Cardiac muscle cell (in vitro differentiated cells and primary cell): ENCODE results near the gene MLXIPL. TPM values are rescaled to one million over a fixed set of nuclear protein-coding genes. Genes with fewer than 3 reads are reported as not detected.

ENCODE experiments used
- DNase-seq, 2 donors: peaks; one replicate each; pipeline versions ENCODE4 v3.0.0 to v3.0.0-alpha.2; 2010 to 2017; ENCODE audit warnings: low read depth in 1 of 2, low spot score in 1 of 2
- H3K27ac ChIP-seq: fragments of 200-600 bp; sonication (generic); 2 replicates; pipeline ENCODE4 v1.5.1; 2016
- H3K27me3 ChIP-seq: fragments of 200-600 bp; sonication (generic); 2 replicates; pipeline ENCODE4 v1.6.0; 2016; ENCODE audit warnings: control low read depth
- H3K36me3 ChIP-seq: fragments of 200-600 bp; sonication (generic); 2 replicates; pipeline ENCODE4 v1.5.1; 2016; ENCODE audit warnings: control low read depth
- H3K4me1 ChIP-seq: fragments of 200-600 bp; sonication (generic); 2 replicates; pipeline ENCODE4 v1.8.1; 2017; ENCODE audit warnings: low read depth, mild to moderate bottlenecking, mixed run types
- H3K4me3 ChIP-seq: fragments of 200-600 bp; sonication (generic); 2 replicates; pipeline ENCODE4 v1.5.1; 2016; ENCODE audit warnings: mild to moderate bottlenecking
- H3K9me3 ChIP-seq: fragments of 200-600 bp; sonication (generic); 2 replicates; pipeline ENCODE4 v1.5.1; 2017; ENCODE audit warnings: low read depth, mild to moderate bottlenecking, control low read depth
- CTCF ChIP-seq: IDR thresholded peaks from 2 replicates; pipeline ENCODE4 v1.5.1; 2012; ENCODE audit warnings: low read depth, mild to moderate bottlenecking, low read length
- polyA plus RNA-seq: library from polyadenylated mRNA; unstranded; fragments of >200 nt; fragmentation: Nextera tagmentation; extraction: Ambion mirVana; gene quantifications from 2 replicates; pipeline ENCODE4 v1.2.1, GENCODE V29; 2016
- total RNA-seq: library from RNA; depleted of rRNA; stranded (reverse); fragments of >200 nt; gene quantifications from 2 replicates; pipeline ENCODE4 v1.2.3, GENCODE V29; 2016

MLXIPL gene
- total and polyA plus RNA-seq, 2 experiments from 2014 or later, result 1.2 to 1.8 TPM

DNA sequence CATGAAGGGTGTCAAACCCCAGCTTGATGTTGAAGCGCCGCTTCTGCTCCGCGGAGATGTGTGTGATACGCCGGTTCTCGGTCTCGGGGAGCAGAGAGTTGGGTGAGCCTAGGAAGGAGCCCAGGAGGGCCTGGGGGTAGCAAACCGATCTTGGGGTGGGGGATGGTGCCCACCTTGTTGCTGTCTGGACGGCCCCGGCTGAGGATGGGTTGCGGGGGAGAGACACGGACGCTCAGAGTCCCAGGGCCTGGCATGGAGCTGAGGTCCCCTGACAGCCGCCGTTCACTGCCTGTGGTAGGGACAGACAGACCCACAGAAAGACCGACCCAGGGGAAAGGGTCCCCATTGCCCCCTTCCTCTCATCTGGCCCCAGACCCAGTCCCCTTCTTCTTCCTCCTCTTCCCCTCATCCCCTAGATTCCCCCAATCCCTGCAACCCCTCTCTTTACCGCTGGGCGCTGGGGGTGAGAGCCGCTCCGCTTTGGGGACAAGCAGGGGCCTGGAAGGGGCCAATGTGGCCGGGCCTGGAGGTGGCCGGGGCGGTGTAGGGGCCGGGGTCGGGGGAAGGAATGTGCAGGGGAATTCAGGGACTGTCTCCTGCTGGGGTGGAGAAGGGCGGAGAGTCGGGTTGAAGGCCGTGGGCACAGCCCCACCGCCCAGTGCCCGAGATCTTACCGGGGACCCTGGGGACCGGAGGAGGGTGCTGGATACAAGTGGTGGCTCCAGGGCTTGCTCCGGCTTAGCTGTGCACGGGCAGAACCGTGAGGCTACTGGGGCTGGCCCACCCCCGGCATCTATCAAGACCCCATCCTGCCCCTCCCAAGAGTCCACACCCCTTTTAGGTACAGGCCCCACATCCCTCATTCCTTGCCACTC lies 27.9 kb downstream of the MLXIPL start:
- H3K9me3 ChIP-seq, result no peaks in the 10 kb centered on the region
- no peaks in the 10 kb centered on the region for H3K27me3 ChIP-seq
- no peak for TF ChIP-seq CTCF
- no peak overlapping the region for H3K27ac ChIP-seq
- no peaks in the 10 kb centered on the region for H3K4me1 ChIP-seq
- no peaks in the 10 kb centered on the region for H3K36me3 ChIP-seq
- no peak for DNase-seq
- no peak overlapping the region for H3K4me3 ChIP-seq

- Histone ChIP-seq H3K4me3 (no peak overlapping the region), H3K27me3 (no peaks in the 10 kb centered on the region), H3K27ac (no peak overlapping the region), H3K9me3 (no peaks in the 10 kb centered on the region), H3K4me1 (no peaks in the 10 kb centered on the region), H3K36me3 (no peaks in the 10 kb centered on the region)
- DNase-seq, result no peak
- no peak for TF ChIP-seq CTCF
Measured at GRCh38 chr7:73595358-73595757, 29.0 kb downstream of the MLXIPL start.

- H3K4me1 ChIP-seq, result no peaks in the 10 kb centered on the region
- DNase-seq, result no peak
- H3K27ac ChIP-seq, result no peak overlapping the region
- no peak for TF ChIP-seq CTCF
- H3K36me3 ChIP-seq, result no peaks in the 10 kb centered on the region
- no peaks in the 10 kb centered on the region for H3K9me3 ChIP-seq
- no peak overlapping the region for H3K4me3 ChIP-seq
- H3K27me3 ChIP-seq, result no peaks in the 10 kb centered on the region
Measured at GRCh38 chr7:73593207-73594045, 30.9 kb downstream of the MLXIPL start.

DNA sequence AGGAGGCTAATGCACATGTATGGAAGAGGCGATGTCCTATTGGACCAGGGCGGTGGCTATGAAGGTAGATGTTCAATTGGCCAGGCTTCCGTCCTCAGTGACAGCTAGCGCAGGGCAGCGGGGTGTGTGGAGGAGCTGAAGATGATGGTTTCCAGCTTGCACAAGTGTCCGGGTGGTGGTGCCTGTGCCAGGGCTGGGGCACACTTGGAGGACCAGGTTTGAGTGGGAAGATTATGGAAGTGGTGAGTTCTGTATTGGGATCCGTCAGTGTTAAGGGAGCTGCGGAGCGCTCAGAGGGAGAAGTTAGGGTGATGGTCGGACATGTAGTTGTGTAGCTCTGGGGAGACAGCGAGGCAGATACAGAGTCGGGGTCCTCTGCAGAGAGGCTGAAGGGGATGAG lies 37.4 kb downstream of the MLXIPL start:
- H3K27ac ChIP-seq, result no peak overlapping the region
- no peak for TF ChIP-seq CTCF
- no peak for DNase-seq

DNA sequence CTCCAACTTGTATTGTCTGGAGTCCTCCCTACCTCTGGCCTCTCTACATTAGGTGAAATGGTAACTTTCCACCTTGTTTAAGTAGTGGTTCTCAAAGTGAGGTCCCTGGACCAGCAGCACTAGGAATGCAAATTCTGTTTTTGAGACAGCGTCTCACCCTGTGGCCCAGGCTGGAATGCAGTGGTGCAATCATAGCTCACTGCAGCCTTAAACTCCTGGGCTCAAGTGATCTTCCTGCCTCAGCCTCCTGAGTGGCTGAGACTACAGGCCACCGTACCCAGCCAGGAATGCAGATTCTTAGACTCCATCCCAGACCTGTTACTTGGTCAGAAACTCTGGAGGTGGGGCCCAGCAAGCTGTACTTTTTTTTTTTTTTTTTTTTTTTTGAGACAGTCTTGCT lies 39.1 kb downstream of the MLXIPL start:
- TF ChIP-seq CTCF, result no peak
- no peaks in the 10 kb centered on the region for H3K27me3 ChIP-seq
- H3K27ac ChIP-seq, result no peak overlapping the region
- no peak overlapping the region for H3K4me3 ChIP-seq
- peak in 1 of 2 donors; percentile 32 for DNase-seq
- H3K9me3 ChIP-seq, result no peaks in the 10 kb centered on the region
- no peaks in the 10 kb centered on the region for H3K36me3 ChIP-seq
- no peaks in the 10 kb centered on the region for H3K4me1 ChIP-seq

More for the DNA sequence above, 37.4 kb downstream of the MLXIPL start:
- no peaks in the 10 kb centered on the region for H3K9me3 ChIP-seq
- H3K27me3 ChIP-seq, result no peaks in the 10 kb centered on the region
- no peak overlapping the region for H3K4me3 ChIP-seq
- no peaks in the 10 kb centered on the region for H3K36me3 ChIP-seq
- no peaks in the 10 kb centered on the region for H3K4me1 ChIP-seq
